ENCODE measurements around the gene RUNX3. TPM values are rescaled to one million over a fixed set of nuclear protein-coding genes. Genes with fewer than 3 reads are reported as not detected.

Gene RUNX3
- total RNA-seq, 1 experiment from 2014 or later: 22.6 TPM

DNA sequence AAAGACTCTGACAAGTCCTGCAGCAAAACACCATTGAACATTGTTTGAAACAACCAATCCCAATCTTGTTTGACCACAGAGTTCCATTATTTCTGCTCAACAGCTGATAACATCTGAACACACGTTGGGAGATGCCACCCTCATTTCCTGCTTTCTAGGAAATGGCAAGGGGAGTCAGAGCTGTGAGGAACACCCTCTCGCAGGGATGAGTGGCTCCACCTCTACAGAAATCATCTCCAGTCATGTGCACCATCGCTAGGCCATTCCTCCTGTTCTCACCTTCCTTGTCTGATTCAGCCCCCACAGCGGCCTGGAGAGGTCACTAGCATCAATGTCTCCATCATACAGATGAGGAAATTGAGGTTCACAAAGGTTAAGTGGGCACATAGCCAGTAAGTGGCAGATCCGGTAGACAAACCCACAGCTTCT is 22.4 kb upstream of the RUNX3 start (continued):
- TF ChIP-seq, protein P1, sequence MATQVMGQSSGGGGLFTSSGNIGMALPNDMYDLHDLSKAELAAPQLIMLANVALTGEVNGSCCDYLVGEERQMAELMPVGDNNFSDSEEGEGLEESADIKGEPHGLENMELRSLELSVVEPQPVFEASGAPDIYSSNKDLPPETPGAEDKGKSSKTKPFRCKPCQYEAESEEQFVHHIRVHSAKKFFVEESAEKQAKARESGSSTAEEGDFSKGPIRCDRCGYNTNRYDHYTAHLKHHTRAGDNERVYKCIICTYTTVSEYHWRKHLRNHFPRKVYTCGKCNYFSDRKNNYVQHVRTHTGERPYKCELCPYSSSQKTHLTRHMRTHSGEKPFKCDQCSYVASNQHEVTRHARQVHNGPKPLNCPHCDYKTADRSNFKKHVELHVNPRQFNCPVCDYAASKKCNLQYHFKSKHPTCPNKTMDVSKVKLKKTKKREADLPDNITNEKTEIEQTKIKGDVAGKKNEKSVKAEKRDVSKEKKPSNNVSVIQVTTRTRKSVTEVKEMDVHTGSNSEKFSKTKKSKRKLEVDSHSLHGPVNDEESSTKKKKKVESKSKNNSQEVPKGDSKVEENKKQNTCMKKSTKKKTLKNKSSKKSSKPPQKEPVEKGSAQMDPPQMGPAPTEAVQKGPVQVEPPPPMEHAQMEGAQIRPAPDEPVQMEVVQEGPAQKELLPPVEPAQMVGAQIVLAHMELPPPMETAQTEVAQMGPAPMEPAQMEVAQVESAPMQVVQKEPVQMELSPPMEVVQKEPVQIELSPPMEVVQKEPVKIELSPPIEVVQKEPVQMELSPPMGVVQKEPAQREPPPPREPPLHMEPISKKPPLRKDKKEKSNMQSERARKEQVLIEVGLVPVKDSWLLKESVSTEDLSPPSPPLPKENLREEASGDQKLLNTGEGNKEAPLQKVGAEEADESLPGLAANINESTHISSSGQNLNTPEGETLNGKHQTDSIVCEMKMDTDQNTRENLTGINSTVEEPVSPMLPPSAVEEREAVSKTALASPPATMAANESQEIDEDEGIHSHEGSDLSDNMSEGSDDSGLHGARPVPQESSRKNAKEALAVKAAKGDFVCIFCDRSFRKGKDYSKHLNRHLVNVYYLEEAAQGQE (IDR thresholded peaks at IDR 0.05; ENCODE audit: low read depth): no peak
- TF ChIP-seq SP1 (IDR thresholded peaks at IDR 0.05; ENCODE audit: low read depth): no peak
- TF ChIP-seq, protein P2, sequence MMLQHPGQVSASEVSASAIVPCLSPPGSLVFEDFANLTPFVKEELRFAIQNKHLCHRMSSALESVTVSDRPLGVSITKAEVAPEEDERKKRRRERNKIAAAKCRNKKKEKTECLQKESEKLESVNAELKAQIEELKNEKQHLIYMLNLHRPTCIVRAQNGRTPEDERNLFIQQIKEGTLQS (IDR thresholded peaks at IDR 0.05): no peak

DNA sequence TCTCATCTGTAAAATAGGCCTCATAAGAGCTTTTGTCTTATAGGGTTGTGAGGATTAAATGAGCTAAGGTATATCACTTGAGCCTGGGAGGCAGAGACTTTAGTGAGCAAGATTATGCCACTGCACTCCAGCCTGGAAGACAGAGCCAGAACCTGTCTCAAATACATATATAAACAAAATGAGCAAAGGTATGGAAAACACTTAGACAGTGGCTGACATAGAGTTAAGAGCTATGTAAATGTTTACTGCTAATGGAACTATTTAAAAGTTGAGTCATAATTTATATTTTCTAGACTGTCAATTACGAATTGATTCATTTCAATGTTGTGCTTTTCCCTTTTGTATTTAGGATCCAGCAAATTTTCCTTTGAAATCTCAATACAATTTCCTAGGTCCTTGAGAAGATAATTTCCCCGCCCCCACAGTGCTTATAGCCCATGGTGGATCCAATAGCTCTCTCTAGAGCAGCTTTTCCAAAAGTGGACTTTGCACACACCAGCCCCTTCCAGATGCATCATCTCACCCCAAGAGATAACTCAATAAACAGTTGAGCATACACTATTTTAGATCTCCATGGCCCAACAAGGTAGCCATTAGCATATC is 21.8 kb upstream of the RUNX3 start:
- POLR2A ChIA-PET: no interaction called here
- intact Hi-C loops (cut with micrococcal nuclease): no loop called here
- H2AFZ ChIP-seq (ENCODE audit: low read depth, low read length, poor library complexity, severe bottlenecking): no peak overlapping the region
- TF ChIP-seq RAD21 (IDR thresholded peaks at IDR 0.05; ENCODE audit: low read depth) (no peak), ZFX (IDR thresholded peaks at IDR 0.05) (no peak), ZNF274 (IDR thresholded peaks at IDR 0.05; ENCODE audit: low read depth, low read length) (no peak), SP1 (IDR thresholded peaks at IDR 0.05; ENCODE audit: low read depth) (no peak), SRF (IDR thresholded peaks at IDR 0.05; ENCODE audit: low read depth) (no peak)
- TF ChIP-seq, protein P3, sequence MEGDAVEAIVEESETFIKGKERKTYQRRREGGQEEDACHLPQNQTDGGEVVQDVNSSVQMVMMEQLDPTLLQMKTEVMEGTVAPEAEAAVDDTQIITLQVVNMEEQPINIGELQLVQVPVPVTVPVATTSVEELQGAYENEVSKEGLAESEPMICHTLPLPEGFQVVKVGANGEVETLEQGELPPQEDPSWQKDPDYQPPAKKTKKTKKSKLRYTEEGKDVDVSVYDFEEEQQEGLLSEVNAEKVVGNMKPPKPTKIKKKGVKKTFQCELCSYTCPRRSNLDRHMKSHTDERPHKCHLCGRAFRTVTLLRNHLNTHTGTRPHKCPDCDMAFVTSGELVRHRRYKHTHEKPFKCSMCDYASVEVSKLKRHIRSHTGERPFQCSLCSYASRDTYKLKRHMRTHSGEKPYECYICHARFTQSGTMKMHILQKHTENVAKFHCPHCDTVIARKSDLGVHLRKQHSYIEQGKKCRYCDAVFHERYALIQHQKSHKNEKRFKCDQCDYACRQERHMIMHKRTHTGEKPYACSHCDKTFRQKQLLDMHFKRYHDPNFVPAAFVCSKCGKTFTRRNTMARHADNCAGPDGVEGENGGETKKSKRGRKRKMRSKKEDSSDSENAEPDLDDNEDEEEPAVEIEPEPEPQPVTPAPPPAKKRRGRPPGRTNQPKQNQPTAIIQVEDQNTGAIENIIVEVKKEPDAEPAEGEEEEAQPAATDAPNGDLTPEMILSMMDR (IDR thresholded peaks at IDR 0.05 in 2 of 3, conservative IDR thresholded peaks at IDR 0.05 in 1 of 3; ENCODE audit: borderline replicate concordance in 1 of 3, insufficient read depth in 1 of 3, low read depth in 2 of 3, low read length in 2 of 3): no peak
- CTCF ChIA-PET: interaction anchor here (1.2 to 1.4 kb wide), 2 partner anchors 19 to 54 kb away, joined by 3 to 7 read pairs; no protein-coding TSS in a partner anchor
- RAD21 ChIA-PET (ENCODE audit: low non-redundant PET in 1 of 2, low total read pairs in 2 of 2, uncharacterized antibody in 2 of 2, unreplicated experiment in 2 of 2): no interaction called here
- no peak overlapping the region for H3K9ac ChIP-seq (ENCODE audit: low read length)
- no peaks in the 10 kb centered on the region for H3K36me3 ChIP-seq (ENCODE audit: control insufficient read depth in 1 of 2, insufficient read depth in 2 of 2, low read length in 2 of 2)
- no peak overlapping the region for H3K4me3 ChIP-seq (replicated peaks in 1 of 2; ENCODE audit: low read depth in 1 of 2, low read length in 2 of 2)
- H3K4me2 ChIP-seq (ENCODE audit: low read length): no peak overlapping the region
- H3K27me3 ChIP-seq (ENCODE audit: insufficient read depth, low read length): no peaks in the 10 kb centered on the region
- no peaks in the 10 kb centered on the region for H3K9me3 ChIP-seq (ENCODE audit: control insufficient read depth in 1 of 2, insufficient read depth in 1 of 2, low read depth in 1 of 2, low read length in 2 of 2)
- H3K4me1 ChIP-seq (ENCODE audit: control insufficient read depth in 1 of 2, insufficient read depth in 2 of 2, low read length in 2 of 2): peaks cover 0 to 27% of the 10 kb centered on the region in 2 experiments; a peak in 2 of 4 replicates
- no peaks in the 10 kb centered on the region for H3K9me2 ChIP-seq (ENCODE audit: insufficient read depth)
- H4K20me1 ChIP-seq (ENCODE audit: insufficient read depth): no peaks in the 10 kb centered on the region
- H3K79me2 ChIP-seq (ENCODE audit: insufficient read depth, low read length): no peaks in the 10 kb centered on the region
- no peak for ATAC-seq
- DNase-seq (ENCODE audit: low read depth, low spot score): no peak
- BruUV-seq (replicated peaks): no TSS peak
- H3K27ac ChIP-seq (ENCODE audit: low read depth, low read length): no peak overlapping the region
